ENCODE measurements around the gene ATP13A1.

ATP13A1 gene

GRCh38 chr19:19655051-19655594, 8.4 kb downstream of the ATP13A1 start:
- peaks cover 0 to 3% of the 10 kb centered on the region in 2 donors for H3K4me1 ChIP-seq (ENCODE audit: control insufficient read depth in 1 of 2, insufficient read depth in 2 of 2, low read length in 2 of 2)
- H3K9ac ChIP-seq (ENCODE audit: low read depth in 1 of 2, low read length in 2 of 2), result no peak overlapping the region
- H3K27me3 ChIP-seq (ENCODE audit: control insufficient read depth in 1 of 2, insufficient read depth in 2 of 2, low read length in 2 of 2), result no peaks in the 10 kb centered on the region
- H3K27ac ChIP-seq (ENCODE audit: low read depth, low read length), result no peak overlapping the region
- no peak overlapping the region for H3K4me3 ChIP-seq (ENCODE audit: low read depth in 1 of 2, low read length in 2 of 2)
- H3K36me3 ChIP-seq (ENCODE audit: control insufficient read depth in 1 of 2, insufficient read depth in 2 of 2, low read length in 2 of 2), result peaks cover 59 to 95% of the 10 kb centered on the region in 2 donors
- H3K9me3 ChIP-seq (ENCODE audit: control insufficient read depth in 1 of 2, low read length in 2 of 2), result no peaks in the 10 kb centered on the region

GRCh38 chr19:19654441-19654840, 9.0 kb downstream of the ATP13A1 start:
- no peak overlapping the region for H3K27ac ChIP-seq (ENCODE audit: low read depth, low read length)
- peaks cover 55 to 96% of the 10 kb centered on the region in 2 donors for H3K36me3 ChIP-seq (ENCODE audit: control insufficient read depth in 1 of 2, insufficient read depth in 2 of 2, low read length in 2 of 2)
- no peak overlapping the region for H3K9ac ChIP-seq (ENCODE audit: low read depth in 1 of 2, low read length in 2 of 2)
- no peaks in the 10 kb centered on the region for H3K4me1 ChIP-seq (ENCODE audit: control insufficient read depth in 1 of 2, insufficient read depth in 2 of 2, low read length in 2 of 2)
- H3K27me3 ChIP-seq (ENCODE audit: control insufficient read depth in 1 of 2, insufficient read depth in 2 of 2, low read length in 2 of 2), result no peaks in the 10 kb centered on the region
- H3K4me3 ChIP-seq (ENCODE audit: low read depth in 1 of 2, low read length in 2 of 2), result no peak overlapping the region
- H3K9me3 ChIP-seq (ENCODE audit: control insufficient read depth in 1 of 2, low read length in 2 of 2), result no peaks in the 10 kb centered on the region

- no peak overlapping the region for H3K27ac ChIP-seq (ENCODE audit: low read depth, low read length)
- H3K4me1 ChIP-seq (ENCODE audit: control insufficient read depth in 1 of 2, insufficient read depth in 2 of 2, low read length in 2 of 2), result no peaks in the 10 kb centered on the region
- no peaks in the 10 kb centered on the region for H3K9me3 ChIP-seq (ENCODE audit: control insufficient read depth in 1 of 2, low read length in 2 of 2)
- no peak overlapping the region for H3K4me3 ChIP-seq (ENCODE audit: low read depth in 1 of 2, low read length in 2 of 2)
- no peak overlapping the region for H3K9ac ChIP-seq (ENCODE audit: low read depth in 1 of 2, low read length in 2 of 2)
- no peaks in the 10 kb centered on the region for H3K27me3 ChIP-seq (ENCODE audit: control insufficient read depth in 1 of 2, insufficient read depth in 2 of 2, low read length in 2 of 2)
- peaks cover 54 to 93% of the 10 kb centered on the region in 2 donors for H3K36me3 ChIP-seq (ENCODE audit: control insufficient read depth in 1 of 2, insufficient read depth in 2 of 2, low read length in 2 of 2)
Observed at GRCh38 chr19:19653597-19654147, 9.8 kb downstream of the ATP13A1 start.

- H3K36me3 ChIP-seq (ENCODE audit: control insufficient read depth in 1 of 2, insufficient read depth in 2 of 2, low read length in 2 of 2), result peaks cover 49 to 84% of the 10 kb centered on the region in 2 donors
Observed at GRCh38 chr19:19652482-19653295, 10.8 kb downstream of the ATP13A1 start.

GRCh38 chr19:19651076-19651475, 12.4 kb downstream of the ATP13A1 start:
- Histone ChIP-seq H3K4me1 (ENCODE audit: control insufficient read depth in 1 of 2, insufficient read depth in 2 of 2, low read length in 2 of 2) (no peaks in the 10 kb centered on the region), H3K27ac (ENCODE audit: low read depth, low read length) (no peak overlapping the region), H3K4me3 (ENCODE audit: low read depth in 1 of 2, low read length in 2 of 2) (no peak overlapping the region), H3K27me3 (ENCODE audit: control insufficient read depth in 1 of 2, insufficient read depth in 2 of 2, low read length in 2 of 2) (no peaks in the 10 kb centered on the region), H3K36me3 (ENCODE audit: control insufficient read depth in 1 of 2, insufficient read depth in 2 of 2, low read length in 2 of 2) (peaks cover 47 to 84% of the 10 kb centered on the region in 2 donors), H3K9ac (ENCODE audit: low read depth in 1 of 2, low read length in 2 of 2) (no peak overlapping the region), H3K9me3 (ENCODE audit: control insufficient read depth in 1 of 2, low read length in 2 of 2) (no peaks in the 10 kb centered on the region)

More at GRCh38 chr19:19652482-19653295, 10.8 kb downstream of the ATP13A1 start:
- Histone ChIP-seq H3K27me3 (ENCODE audit: control insufficient read depth in 1 of 2, insufficient read depth in 2 of 2, low read length in 2 of 2) (no peaks in the 10 kb centered on the region), H3K4me3 (ENCODE audit: low read depth in 1 of 2, low read length in 2 of 2) (no peak overlapping the region), H3K9me3 (ENCODE audit: control insufficient read depth in 1 of 2, low read length in 2 of 2) (no peaks in the 10 kb centered on the region), H3K9ac (ENCODE audit: low read depth in 1 of 2, low read length in 2 of 2) (no peak overlapping the region), H3K4me1 (ENCODE audit: control insufficient read depth in 1 of 2, insufficient read depth in 2 of 2, low read length in 2 of 2) (no peaks in the 10 kb centered on the region), H3K27ac (ENCODE audit: low read depth, low read length) (no peak overlapping the region)

- H3K27ac ChIP-seq (ENCODE audit: low read depth, low read length), result no peak overlapping the region
- peaks cover 40 to 84% of the 10 kb centered on the region in 2 donors for H3K36me3 ChIP-seq (ENCODE audit: control insufficient read depth in 1 of 2, insufficient read depth in 2 of 2, low read length in 2 of 2)
- no peak overlapping the region for H3K4me3 ChIP-seq (ENCODE audit: low read depth in 1 of 2, low read length in 2 of 2)
- no peaks in the 10 kb centered on the region for H3K4me1 ChIP-seq (ENCODE audit: control insufficient read depth in 1 of 2, insufficient read depth in 2 of 2, low read length in 2 of 2)
- H3K27me3 ChIP-seq (ENCODE audit: control insufficient read depth in 1 of 2, insufficient read depth in 2 of 2, low read length in 2 of 2), result no peaks in the 10 kb centered on the region
- H3K9me3 ChIP-seq (ENCODE audit: control insufficient read depth in 1 of 2, low read length in 2 of 2), result no peaks in the 10 kb centered on the region
- H3K9ac ChIP-seq (ENCODE audit: low read depth in 1 of 2, low read length in 2 of 2), result no peak overlapping the region
Observed at GRCh38 chr19:19650331-19650730, 13.1 kb downstream of the ATP13A1 start.

- H3K36me3 ChIP-seq (ENCODE audit: control insufficient read depth in 1 of 2, insufficient read depth in 2 of 2, low read length in 2 of 2), result peaks cover 39 to 83% of the 10 kb centered on the region in 2 donors
Observed at GRCh38 chr19:19649580-19649995, 13.9 kb downstream of the ATP13A1 start.

GRCh38 chr19:19649155-19649554, 14.3 kb downstream of the ATP13A1 start:
- no peaks in the 10 kb centered on the region for H3K27me3 ChIP-seq (ENCODE audit: control insufficient read depth in 1 of 2, insufficient read depth in 2 of 2, low read length in 2 of 2)
- H3K27ac ChIP-seq (ENCODE audit: low read depth, low read length), result no peak overlapping the region
- peaks cover 35 to 79% of the 10 kb centered on the region in 2 donors for H3K36me3 ChIP-seq (ENCODE audit: control insufficient read depth in 1 of 2, insufficient read depth in 2 of 2, low read length in 2 of 2)

More at GRCh38 chr19:19649580-19649995, 13.9 kb downstream of the ATP13A1 start:
- Histone ChIP-seq H3K9ac (ENCODE audit: low read depth in 1 of 2, low read length in 2 of 2) (no peak overlapping the region), H3K27ac (ENCODE audit: low read depth, low read length) (no peak overlapping the region), H3K4me3 (ENCODE audit: low read depth in 1 of 2, low read length in 2 of 2) (no peak overlapping the region), H3K9me3 (ENCODE audit: control insufficient read depth in 1 of 2, low read length in 2 of 2) (no peaks in the 10 kb centered on the region), H3K27me3 (ENCODE audit: control insufficient read depth in 1 of 2, insufficient read depth in 2 of 2, low read length in 2 of 2) (no peaks in the 10 kb centered on the region), H3K4me1 (ENCODE audit: control insufficient read depth in 1 of 2, insufficient read depth in 2 of 2, low read length in 2 of 2) (no peaks in the 10 kb centered on the region)

GRCh38 chr19:19647037-19647835, 16.2 kb downstream of the ATP13A1 start:
- Histone ChIP-seq H3K9ac (ENCODE audit: low read depth in 1 of 2, low read length in 2 of 2) (no peak overlapping the region), H3K4me3 (ENCODE audit: low read depth in 1 of 2, low read length in 2 of 2) (no peak overlapping the region), H3K36me3 (ENCODE audit: control insufficient read depth in 1 of 2, insufficient read depth in 2 of 2, low read length in 2 of 2) (peaks cover 27 to 62% of the 10 kb centered on the region in 2 donors), H3K27me3 (ENCODE audit: control insufficient read depth in 1 of 2, insufficient read depth in 2 of 2, low read length in 2 of 2) (no peaks in the 10 kb centered on the region), H3K9me3 (ENCODE audit: control insufficient read depth in 1 of 2, low read length in 2 of 2) (no peaks in the 10 kb centered on the region), H3K4me1 (ENCODE audit: control insufficient read depth in 1 of 2, insufficient read depth in 2 of 2, low read length in 2 of 2) (peaks cover 6 to 8% of the 10 kb centered on the region in 2 donors), H3K27ac (ENCODE audit: low read depth, low read length) (no peak overlapping the region)

More at GRCh38 chr19:19649155-19649554, 14.3 kb downstream of the ATP13A1 start:
- no peaks in the 10 kb centered on the region for H3K9me3 ChIP-seq (ENCODE audit: control insufficient read depth in 1 of 2, low read length in 2 of 2)
- H3K4me1 ChIP-seq (ENCODE audit: control insufficient read depth in 1 of 2, insufficient read depth in 2 of 2, low read length in 2 of 2), result no peaks in the 10 kb centered on the region
- no peak overlapping the region for H3K9ac ChIP-seq (ENCODE audit: low read depth in 1 of 2, low read length in 2 of 2)
- H3K4me3 ChIP-seq (ENCODE audit: low read depth in 1 of 2, low read length in 2 of 2), result no peak overlapping the region

Data from duodenal mucosa (tissue), 2 donors.